Smooth muscle cell of the brain vasculature (primary cell): ENCODE data around the gene UPB1.
"Not testable (repeated sequence)": the region's sequence is repeated elsewhere in the genome, so short reads cannot be mapped to it uniquely, and the experiment has no call there.

Experiments used
- DNase-seq: peaks from one replicate; pipeline ENCODE4 v3.0.0-alpha.2; 2012; ENCODE audit warnings: low read depth, low spot score

UPB1 gene

DNA sequence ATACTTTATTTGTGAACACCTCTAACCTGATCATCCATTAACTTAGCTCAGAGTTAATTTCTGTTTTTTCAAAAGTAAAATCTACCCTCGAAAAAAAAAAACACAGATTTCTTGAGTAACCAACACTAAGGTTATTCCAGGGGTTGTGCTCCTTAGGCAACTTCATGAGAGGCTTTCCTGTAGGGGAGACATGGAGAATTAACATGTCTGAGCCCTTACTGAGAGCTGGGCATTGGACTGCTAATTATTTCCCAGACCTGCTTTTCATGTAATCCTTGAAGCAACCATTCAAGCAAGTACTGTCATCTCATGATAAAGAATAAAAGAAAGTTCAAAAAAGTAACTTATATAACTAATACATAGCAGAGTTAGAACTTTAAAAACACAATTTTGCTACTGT, 13.5 kb upstream of the UPB1 start:
- DNase-seq = no peak

DNA sequence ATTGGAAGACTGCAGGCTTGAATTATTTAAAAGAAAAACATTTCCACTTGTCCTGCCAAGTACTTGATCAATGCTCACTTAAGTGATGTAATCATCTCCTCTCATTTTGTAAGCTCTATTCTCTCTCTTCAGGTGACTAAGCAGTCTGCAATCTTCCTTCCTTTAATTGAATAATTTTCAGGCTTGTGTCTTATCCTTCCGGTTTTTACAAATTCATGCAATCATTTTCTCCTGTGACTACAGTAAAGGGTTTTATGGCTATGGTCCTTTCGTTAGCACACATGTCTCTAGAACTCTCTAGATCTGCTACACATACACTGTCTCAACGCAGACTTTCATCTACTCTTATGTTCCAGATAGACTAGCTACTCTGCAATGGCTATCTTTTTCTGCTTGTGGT, 12.6 kb upstream of the UPB1 start:
- DNase-seq = no peak

DNA sequence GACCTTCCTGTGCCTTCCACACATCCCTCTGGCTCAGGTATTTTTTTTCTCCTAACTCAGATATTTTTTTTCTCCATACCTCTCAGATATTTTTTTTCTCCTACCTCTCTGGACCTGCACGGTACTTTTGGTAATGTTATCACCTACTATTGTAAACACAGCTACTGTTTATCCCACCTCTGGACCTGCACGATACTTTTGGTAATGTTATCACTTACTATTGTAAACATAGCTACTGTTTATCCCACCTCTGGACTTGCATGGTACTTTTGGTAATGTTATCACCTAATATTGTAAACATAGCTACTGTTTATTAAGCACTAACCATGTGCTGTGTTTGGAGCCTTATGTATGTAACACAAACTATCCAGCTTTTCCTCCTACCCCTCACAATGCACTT, 12.1 kb upstream of the UPB1 start:
- DNase-seq = no peak

DNA sequence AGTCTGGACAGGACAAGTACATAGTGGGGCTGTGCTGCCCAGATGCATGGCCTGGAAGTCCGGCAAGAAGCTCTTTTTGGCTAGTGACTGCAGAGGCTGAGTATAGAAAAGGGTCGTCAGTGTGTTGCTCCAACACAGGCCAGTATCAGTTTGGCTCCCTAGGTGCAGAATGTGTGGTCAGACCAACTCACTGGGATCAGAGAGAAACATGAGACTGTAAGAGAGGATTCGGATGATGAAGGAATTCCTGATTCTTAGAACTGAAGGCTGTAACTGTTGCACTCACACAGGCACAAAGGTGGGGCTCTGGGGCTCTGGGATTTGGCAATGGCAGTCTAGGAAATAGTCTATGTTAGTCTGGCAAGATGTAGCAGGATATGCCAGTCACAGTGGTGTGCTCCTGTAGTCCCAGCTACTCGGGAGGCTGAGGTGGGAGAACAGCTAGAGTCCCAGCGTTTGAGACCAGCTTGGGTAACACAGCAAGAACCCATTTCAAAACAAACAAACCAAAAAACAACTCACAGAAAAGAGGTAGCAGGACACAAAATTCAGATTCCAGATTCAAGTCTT, 11.1 kb upstream of the UPB1 start:
- DNase-seq = no peak

DNA sequence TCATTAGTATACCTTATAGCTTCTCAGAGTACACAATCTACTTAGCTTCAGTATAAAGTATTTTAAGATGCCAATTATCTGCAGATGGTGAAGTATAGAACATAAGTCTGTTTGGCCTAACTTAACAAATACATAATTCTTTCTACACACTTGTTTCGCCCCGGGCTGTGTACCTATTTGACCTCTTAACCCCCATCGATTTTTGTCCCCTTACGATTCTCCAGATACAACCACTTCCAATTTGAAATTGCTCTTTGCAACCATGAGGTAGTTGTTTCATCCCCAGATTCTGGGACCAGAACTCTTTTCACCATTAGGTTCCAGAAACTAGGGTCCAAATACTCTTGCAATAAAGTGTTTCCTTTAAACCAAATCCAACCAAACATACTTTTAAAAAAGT, 10.0 kb upstream of the UPB1 start:
- DNase-seq = no peak

DNA sequence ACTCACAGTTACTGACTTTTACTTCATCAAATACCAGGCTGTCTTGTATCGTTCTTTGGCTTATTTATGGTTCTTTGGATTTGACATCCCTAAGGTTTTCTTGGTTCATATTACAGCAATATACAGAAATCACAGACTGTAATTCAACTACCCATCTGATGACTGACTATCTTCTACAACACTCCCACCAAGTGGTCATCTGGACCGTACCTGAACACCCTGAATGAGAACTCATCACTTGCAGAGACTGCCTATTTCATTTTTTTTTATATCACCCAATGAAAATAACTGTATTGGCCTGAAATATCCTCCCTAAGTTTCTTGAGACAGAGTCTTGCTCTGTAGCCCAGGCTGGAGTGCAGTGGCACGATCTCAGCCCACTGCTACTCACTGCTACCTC, 9.5 kb upstream of the UPB1 start:
- no peak for DNase-seq

DNA sequence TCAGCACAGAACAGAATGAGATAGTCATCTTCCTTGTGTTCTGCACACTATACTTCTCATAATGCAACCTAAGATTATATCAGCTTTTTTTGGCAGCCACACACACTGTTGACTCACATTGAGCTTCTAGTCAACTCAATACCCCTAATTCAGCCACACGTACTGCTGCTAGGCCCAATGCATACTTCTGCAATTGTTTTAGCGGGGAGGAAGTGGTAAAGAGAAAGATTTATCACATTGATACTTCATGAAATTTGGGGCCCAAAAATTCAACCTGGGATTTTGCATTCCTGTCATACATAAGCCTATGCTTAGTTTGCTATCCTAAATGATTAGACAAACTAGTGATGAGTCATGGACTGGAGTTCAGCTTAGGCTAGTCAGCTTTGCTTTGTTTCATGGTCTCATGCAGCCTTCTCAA, 8.6 kb upstream of the UPB1 start:
- no peak for DNase-seq

DNA sequence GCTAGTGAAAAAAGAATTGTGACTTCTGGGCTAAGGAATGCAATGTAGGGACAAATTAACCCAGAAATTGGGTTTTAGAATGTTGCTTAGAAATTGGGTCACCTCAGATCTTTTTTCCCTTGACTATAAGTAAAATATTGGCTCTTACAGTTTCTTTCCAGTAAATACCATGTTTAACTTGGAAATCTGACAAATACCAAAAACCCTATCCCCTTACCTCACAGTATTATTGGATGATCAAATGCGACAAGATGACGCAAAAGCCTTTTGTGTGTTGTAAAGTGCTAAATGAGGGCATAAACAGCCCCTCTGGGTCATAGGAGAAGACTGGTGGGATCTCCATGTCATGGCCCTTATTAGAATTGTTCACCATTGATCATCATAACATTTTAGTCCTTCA, 6.1 kb upstream of the UPB1 start:
- no peak for DNase-seq

DNA sequence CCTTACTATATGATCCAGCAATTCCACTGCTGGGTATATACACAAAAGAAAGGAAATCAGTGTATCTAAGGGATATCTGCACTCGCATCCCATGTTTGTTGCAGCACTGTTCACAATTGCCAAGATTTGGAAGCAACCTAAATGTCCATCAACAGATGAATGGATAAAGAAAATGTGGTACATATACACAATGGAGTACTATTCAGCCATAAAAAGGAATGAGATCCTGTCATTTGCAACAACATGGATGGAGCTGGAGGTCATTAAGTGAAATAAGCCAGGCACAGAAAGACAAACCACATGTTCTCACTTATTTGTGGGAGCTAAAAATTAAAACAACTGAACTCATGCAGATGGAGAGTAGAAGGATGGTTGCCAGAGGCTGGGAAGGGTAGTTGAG, 5.7 kb upstream of the UPB1 start:
- DNase-seq = not testable (repeated sequence)

DNA sequence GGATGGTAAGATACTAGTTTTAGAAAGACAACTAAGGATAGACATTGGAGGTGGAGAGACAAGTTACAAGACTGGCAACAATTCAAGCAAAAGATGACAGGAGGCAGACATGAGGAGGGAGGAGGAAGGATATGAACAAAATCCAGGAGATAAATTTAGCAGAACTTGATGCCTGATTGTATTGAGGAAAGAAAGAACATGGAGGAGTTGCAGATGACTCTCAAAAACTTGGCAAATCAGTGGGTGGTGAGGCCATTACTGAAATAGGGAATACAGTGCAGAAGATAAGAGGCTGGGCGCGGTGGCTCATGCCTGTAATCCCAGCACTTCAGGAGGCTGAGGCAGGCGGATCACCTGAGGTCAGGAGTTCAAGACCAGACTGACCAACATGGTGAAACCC, 2.7 kb upstream of the UPB1 start:
- DNase-seq = no peak

DNA sequence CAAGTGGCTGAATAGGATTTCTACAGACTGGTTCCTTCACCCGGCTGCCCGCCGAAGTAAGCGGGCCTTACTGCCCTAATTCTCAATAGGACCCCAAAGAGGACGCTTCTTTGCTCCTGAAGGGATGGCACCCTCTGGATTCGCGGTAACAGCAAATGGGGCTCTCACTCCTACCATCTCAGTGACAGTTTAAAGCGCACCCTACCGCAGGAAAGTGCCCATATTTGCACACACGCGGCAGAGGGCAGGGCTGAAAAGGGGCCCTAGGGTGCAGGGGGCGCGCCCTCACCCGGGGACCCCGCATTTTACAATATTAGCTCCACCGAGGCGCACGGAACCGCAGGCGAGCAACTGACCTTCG, 985 bp upstream of the UPB1 start:
- DNase-seq = no peak

DNA sequence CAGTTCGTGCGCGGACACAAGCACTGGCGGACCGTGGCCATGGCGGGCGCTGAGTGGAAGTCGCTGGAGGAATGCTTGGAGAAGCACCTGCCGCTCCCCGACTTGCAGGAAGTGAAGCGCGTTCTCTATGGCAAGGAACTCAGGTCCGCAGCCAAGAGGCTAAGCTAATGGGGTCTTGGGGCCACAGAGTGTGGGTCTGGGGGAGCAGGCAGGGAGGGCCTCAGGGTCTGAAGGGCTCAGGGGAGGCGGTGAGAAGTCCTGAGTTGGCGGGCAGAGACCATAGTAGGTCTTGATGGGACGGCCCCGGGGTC, 188 bp downstream of the UPB1 start:
- DNase-seq = no peak

DNA sequence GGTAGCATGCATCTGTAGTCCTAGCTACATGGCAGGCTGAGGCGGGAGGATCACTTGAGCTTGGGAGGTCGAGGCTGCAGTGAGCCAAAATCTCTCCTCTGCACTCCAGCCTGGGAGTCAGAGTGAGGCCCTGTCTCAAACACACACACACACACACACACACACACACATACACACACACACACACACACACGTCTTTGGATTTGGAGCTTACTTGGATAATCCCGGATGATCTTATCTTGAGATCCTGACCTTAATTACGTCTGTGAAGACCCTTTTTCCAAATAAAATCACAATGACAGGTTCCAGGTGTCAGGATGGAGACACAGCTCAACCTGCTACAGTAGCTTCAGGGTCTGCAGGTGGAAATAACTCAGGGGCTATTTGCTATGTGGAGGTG, 1.1 kb downstream of the UPB1 start:
- no peak for DNase-seq

DNA sequence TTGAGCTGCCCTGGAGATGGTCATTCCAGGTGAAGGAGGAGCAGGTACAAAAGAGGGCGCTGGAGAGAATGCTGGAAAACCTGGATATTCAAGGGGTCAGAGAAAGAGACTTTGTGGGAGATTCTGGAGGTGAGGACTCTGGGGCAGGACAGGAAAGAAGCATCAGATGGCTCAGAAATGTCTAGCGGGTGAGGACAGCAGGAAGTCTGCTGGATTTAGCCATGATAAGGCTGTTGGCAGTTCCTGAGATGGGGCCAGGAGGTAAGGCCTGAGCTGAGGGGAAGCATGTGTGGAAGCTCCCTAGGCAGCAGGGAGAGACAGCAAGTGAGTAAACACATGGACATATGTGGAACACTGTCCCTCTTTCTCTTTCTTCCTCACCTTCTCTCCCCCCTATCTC, 1.5 kb downstream of the UPB1 start:
- no peak for DNase-seq

DNA sequence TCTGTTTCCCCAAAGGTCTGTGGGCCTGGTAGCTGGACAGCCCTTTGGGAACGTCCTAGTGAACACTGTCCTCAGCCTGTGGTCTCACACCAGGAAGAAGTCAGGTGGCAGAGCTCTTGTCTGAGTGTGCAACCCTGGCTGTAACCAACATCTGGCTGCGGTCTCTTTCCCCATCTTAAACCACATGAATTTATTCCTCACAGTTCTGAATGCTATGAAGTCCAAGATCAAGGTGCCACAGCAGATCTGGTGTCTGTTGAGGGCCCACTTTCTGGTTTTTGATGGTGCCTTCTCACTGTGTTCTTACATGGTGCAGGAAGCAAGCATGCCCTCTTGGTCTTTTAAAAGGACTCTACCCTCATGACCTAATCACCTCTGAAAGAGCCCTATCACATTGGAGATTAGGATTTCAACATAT, 2.7 kb downstream of the UPB1 start:
- DNase-seq = no peak

DNA sequence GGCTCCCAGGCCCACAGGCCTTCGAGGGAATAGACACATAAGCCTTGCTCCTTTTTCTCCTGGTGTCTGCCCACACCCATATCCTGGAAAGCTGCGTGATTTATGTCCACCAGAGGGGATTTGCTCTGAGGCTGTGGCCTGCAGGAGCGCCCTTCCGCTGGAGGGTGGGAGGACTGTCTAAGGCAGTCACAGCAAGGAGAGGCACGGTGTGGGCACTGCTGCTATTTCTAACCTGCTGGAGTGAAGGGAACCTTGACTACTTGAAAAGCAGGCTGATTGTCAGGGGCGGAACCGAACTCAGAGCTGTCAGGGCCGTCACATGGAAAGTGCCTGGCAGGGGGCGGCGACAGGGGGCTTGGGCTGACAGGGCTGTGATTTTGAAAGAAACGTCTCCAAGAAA, 3.7 kb downstream of the UPB1 start:
- no peak for DNase-seq

DNA sequence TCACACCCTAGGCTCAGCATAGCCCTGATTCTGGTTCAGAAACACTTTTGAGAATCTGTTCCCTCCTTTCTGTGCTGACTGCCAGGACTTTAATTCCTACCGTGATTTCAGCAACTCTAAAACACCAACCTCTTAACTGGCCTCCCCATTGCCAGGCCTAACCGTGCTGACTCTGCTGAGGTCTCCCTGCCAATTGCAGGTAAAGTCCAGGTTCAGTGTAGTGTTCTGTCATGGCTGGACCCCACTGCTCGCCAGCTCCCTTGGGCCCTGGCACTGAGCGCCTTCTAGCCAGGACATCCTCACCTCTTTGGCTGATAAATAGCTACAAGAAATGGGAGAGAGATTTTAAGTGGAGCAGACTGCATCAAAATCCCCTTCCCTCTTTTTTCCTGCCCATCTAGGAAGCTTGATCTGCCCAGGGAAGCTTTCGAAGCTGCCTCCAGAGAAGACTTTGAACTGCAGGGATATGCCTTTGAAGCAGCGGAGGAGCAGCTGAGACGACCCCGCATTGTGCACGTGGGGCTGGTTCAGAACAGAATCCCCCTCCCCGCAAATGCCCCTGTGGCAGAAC, 4.7 kb downstream of the UPB1 start:
- DNase-seq = no peak

DNA sequence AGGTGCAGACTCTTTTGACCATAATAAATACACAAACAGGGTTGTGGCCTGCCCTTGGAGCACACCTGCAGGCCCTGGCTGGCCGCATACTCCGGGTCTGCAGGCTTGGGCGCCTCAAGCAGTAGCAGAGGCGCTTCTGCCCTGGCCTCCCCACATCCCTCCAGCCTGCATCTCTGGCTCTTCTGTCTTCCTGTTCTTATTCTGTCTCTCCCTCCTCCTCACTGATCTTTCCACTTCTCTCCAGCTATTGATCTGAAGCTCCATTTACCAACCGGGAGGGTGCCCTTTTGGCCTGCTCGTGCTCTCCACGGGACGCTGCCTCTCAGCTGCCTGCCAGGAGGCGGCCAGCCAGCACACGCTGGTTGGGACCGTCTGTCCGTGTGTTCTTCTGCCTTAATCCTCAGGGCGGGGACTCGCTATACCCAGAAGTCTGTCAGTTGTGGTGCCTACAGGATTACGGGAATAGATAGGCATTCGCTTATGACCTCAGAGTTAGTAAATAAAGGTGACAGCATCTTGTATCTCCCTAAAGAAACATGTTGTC, 5.2 kb downstream of the UPB1 start:
- no peak for DNase-seq

DNA sequence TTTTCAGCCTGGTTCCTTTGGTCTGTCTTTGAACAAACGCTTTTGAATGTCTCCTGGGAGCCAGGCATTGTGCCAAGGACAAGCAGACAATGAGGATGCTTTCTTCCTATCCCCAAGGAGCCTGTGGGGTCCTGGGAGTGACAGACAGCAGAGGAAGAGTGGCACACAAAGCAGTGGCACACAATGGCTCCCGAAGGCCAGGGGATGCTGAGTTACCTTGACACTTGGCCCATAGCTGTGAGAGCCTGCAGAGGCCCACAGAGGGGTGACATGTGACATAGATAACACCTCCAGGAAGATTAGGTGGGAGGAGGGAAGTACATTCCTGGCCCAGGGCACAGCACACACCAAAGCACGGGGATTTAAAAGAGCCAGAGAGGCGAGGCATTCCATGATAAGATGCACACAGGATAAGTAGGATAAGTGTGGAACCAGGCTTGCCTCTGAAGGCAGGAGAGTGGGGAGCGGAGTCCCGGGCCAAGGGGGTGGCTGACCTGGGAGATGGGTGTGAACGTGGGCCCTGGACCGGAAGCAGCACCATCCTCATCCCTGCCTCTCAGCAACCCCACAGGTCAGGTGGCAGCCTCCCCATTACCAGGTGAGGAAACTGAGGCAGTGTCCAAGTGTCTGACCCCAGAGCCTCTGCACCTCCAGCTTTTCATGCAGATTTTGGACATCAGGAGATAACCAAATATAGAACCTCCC, 6.3 kb downstream of the UPB1 start:
- DNase-seq = no peak

DNA sequence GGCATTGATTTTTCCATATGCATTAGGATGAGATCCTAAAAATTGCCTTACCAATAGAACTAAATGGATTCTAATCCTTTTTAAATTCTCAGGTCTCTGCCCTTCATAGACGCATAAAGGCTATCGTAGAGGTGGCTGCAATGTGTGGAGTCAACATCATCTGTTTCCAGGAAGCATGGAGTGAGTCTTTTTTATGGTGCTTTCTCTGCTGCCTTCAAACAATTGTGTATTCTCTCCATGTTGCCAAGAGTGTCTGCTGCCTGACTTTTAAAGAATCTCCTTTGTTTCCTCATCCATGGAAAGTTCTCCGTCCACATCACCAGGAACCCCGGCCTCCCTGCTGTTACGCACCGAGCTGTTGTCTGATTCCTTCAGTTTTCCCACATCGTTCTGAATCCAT, 6.9 kb downstream of the UPB1 start:
- DNase-seq = no peak

DNA sequence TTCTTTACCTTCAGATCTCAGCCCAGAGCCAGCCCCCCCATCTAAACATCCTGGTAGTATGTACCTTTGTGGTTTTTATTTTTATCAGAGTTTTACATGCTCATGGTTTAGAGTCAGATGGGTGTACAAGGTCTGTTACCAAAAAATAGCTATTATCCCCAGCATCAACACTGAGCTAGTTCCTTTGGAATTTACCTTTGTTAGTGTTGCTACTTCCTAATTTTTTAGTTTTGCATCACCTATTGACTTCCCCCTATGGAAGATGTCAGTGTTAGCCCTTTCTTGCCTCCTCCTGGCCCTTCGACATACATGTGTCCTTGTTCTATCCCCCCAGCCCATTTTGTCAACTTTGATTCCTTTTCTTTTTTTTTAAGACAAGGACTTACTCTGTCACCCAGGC, 7.4 kb downstream of the UPB1 start:
- no peak for DNase-seq

DNA sequence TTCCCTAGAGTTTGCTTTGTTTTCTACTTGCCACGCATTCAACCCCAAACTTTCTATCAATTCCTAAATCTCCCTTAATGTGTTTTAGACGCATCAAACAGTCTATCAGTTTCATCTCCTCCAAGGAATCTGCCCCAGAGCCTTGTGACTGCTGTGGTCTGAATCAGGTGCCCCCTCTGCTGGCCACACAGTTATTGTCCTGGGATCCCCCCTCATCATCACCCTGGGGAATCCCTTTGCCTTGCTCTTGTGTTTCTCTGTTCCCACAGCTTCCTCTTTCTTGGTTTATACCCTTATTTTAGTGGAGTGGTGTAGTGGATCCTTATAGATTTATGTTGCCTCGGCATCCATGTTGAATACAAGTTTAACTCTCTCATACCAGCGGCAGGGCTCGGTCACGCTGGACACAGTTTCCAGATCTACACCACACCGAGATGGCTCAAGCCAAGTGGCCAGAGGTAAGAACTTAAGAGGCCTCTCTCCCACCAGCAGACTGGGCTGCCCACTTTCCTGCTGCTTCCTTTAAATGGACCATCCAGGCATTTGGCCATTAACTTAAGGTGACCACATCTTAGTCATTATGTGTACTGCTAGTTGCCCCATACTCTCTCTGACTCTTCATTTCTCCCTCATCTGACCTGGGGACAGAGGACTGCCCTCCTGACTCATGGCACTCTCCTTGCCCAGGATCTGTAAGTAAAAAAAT, 8.2 kb downstream of the UPB1 start:
- DNase-seq = no peak

DNA sequence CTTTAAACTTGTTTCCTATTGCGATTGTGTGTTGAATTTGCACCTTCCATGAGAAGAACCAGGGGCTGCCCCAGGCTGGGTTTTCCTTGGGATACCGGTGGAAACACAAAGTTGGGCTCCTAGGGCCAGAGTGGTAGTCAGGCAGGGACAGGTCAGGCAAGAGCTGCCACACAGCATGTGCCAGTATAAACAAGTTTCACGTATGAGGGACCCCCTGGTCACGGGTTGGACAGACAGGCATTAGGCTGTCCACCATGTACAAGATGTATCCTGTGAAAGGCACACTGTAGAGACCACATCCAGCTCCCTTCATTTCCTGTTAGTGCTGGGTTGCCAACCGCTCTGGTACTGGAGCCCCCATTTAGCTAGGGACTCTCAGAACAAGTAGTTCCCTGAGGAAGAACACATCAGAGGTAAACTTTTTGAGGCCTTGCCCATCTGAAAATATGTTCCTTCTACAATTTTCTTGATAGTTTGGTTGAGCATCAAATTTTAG, 8.8 kb downstream of the UPB1 start:
- DNase-seq = no peak
